Osteoblast (primary cell): Measurements from ENCODE around the gene PTDSS2. TPM values are rescaled to one million over a fixed set of nuclear protein-coding genes. Genes with fewer than 3 reads are reported as not detected.

Source experiments
- DNase-seq: peaks from one replicate; pipeline ENCODE4 v3.0.0; 2011; ENCODE audit warnings: low spot score, mixed read lengths; ENCODE audit not compliant: insufficient read length; ENCODE audit errors: missing footprints
- H2AFZ ChIP-seq: 2 replicates; pipeline ENCODE4 v1.6.0; 2011; ENCODE audit warnings: mild to moderate bottlenecking, low read length
- H3K27ac ChIP-seq: 2 replicates; pipeline ENCODE4 v1.5.1; 2011; ENCODE audit warnings: mild to moderate bottlenecking, low read depth, low read length, moderate library complexity
- H3K27me3 ChIP-seq: 2 replicates; pipeline ENCODE4 v1.6.0; 2012; ENCODE audit warnings: mild to moderate bottlenecking, control low read depth, inconsistent platforms, low read length, moderate library complexity; ENCODE audit not compliant: insufficient read depth
- H3K36me3 ChIP-seq: 2 replicates; pipeline ENCODE4 v1.5.1; 2011; ENCODE audit warnings: mild to moderate bottlenecking, low read length, control low read depth, moderate library complexity; ENCODE audit not compliant: insufficient read depth
- H3K4me1 ChIP-seq: 2 replicates; pipeline ENCODE4 v1.5.1; 2011; ENCODE audit warnings: mild to moderate bottlenecking, low read length, control low read depth, moderate library complexity; ENCODE audit not compliant: insufficient read depth
- H3K4me2 ChIP-seq: 2 replicates; pipeline ENCODE4 v1.6.0; 2011; ENCODE audit warnings: mild to moderate bottlenecking, low read length; ENCODE audit not compliant: insufficient read depth
- H3K4me3 ChIP-seq: fragments of 200-600 bp; sonication (generic); 3 replicates; pipeline ENCODE4 v1.5.1; 2012; ENCODE audit warnings: mild to moderate bottlenecking, low read length, inconsistent platforms; ENCODE audit not compliant: insufficient read depth
- H3K79me2 ChIP-seq: 2 replicates; pipeline ENCODE4 v1.6.0; 2012; ENCODE audit warnings: mild to moderate bottlenecking, low read length, control low read depth, inconsistent platforms; ENCODE audit not compliant: insufficient read depth
- H3K9me3 ChIP-seq: 2 replicates; pipeline ENCODE4 v1.5.1; 2011; ENCODE audit warnings: low read depth, low read length, control low read depth
- H4K20me1 ChIP-seq: 2 replicates; pipeline ENCODE4 v1.6.0; 2012; ENCODE audit warnings: mild to moderate bottlenecking, low read length, control low read depth; ENCODE audit not compliant: insufficient read depth
- CTCF ChIP-seq: IDR thresholded peaks from 2 replicates; pipeline ENCODE4 v1.5.1; 2011; ENCODE audit warnings: mild to moderate bottlenecking, low read depth, low read length, moderate library complexity; ENCODE audit errors: extremely low read depth
- total RNA-seq: library from RNA; depleted of rRNA; stranded (reverse); fragments of >200 nt; gene quantifications from 2 replicates; pipeline ENCODE4 v1.2.3, GENCODE V29; 2012

The PTDSS2 gene
- total RNA-seq, 1 donor = 36.2 TPM

GRCh38 chr11:498297-499181, 48.5 kb downstream of the PTDSS2 start:
- Histone ChIP-seq H3K4me3 (no peak overlapping the region), H3K36me3 (peaks cover 63% of the 10 kb centered on the region), H4K20me1 (peaks cover 45% of the 10 kb centered on the region)

GRCh38 chr11:499201-500076, 49.4 kb downstream of the PTDSS2 start:
- H3K9me3 ChIP-seq = no peaks in the 10 kb centered on the region
- no peaks in the 10 kb centered on the region for H3K27me3 ChIP-seq
- peaks cover 15% of the 10 kb centered on the region for H3K4me1 ChIP-seq
- H3K36me3 ChIP-seq = peaks cover 58% of the 10 kb centered on the region
- H3K27ac ChIP-seq = no peak overlapping the region
- no peak overlapping the region for H3K4me3 ChIP-seq
- no peak overlapping the region for H3K4me2 ChIP-seq
- peaks cover 67% of the 10 kb centered on the region for H3K79me2 ChIP-seq
- no peak overlapping the region for H2AFZ ChIP-seq
- DNase-seq = peak; percentile 43
- no peak for TF ChIP-seq CTCF
- peaks cover 45% of the 10 kb centered on the region for H4K20me1 ChIP-seq

More at GRCh38 chr11:498297-499181, 48.5 kb downstream of the PTDSS2 start:
- H2AFZ ChIP-seq = no peak overlapping the region
- peaks cover 9% of the 10 kb centered on the region for H3K4me1 ChIP-seq
- H3K27ac ChIP-seq = no peak overlapping the region
- peak; percentile 64 for DNase-seq
- H3K27me3 ChIP-seq = no peaks in the 10 kb centered on the region
- peaks cover 58% of the 10 kb centered on the region for H3K79me2 ChIP-seq
- H3K4me2 ChIP-seq = no peak overlapping the region
- H3K9me3 ChIP-seq = no peaks in the 10 kb centered on the region
- TF ChIP-seq CTCF = no peak

GRCh38 chr11:501001-501682, 51.1 kb downstream of the PTDSS2 start:
- no peak for TF ChIP-seq CTCF
- no peak overlapping the region for H3K4me2 ChIP-seq
- H3K79me2 ChIP-seq = peaks cover 83% of the 10 kb centered on the region
- DNase-seq = peak; percentile 49
- H4K20me1 ChIP-seq = peaks cover 38% of the 10 kb centered on the region
- H3K27me3 ChIP-seq = no peaks in the 10 kb centered on the region
- H3K36me3 ChIP-seq = peaks cover 52% of the 10 kb centered on the region
- no peak overlapping the region for H3K27ac ChIP-seq
- no peak overlapping the region for H3K4me3 ChIP-seq
- H2AFZ ChIP-seq = no peak overlapping the region
- peaks cover 27% of the 10 kb centered on the region for H3K4me1 ChIP-seq
- no peaks in the 10 kb centered on the region for H3K9me3 ChIP-seq
